ENCODE results near the gene PDHA2. TPM values are rescaled to one million over a fixed set of nuclear protein-coding genes. Genes with fewer than 3 reads are reported as not detected.
"Not testable (repeated sequence)": the region's sequence is repeated elsewhere in the genome, so short reads cannot be mapped to it uniquely, and the experiment has no call there.

PDHA2 gene
- not detected for total RNA-seq

GRCh38 chr4:95839891-95840290 lies at the start of gene PDHA2:
TSS of gene PDHA2 (plus strand) at chr4:95840093. CDS start at chr4:95840151, 58 bp downstream.
- FAIRE-seq (no peak), DNase-seq (ENCODE audit: low spot score in 2 of 2) (no peak)

- DNase-seq (ENCODE audit: low spot score in 2 of 2), result no peak
- no peak for FAIRE-seq
These were observed 41.9 kb upstream of the PDHA2 start for GRCh38 chr4:95798003-95798402.

- DNase-seq (ENCODE audit: low spot score in 2 of 2), result no peak
- FAIRE-seq, result no peak
These were observed 41.2 kb upstream of the PDHA2 start for GRCh38 chr4:95798727-95799126.

- DNase-seq (ENCODE audit: low spot score in 2 of 2), result no peak
- FAIRE-seq, result no peak
These were observed 18.0 kb upstream of the PDHA2 start for GRCh38 chr4:95821867-95822266.

GRCh38 chr4:95825546-95825945 lies 14.3 kb upstream of the PDHA2 start:
- FAIRE-seq, result no peak
- DNase-seq (ENCODE audit: low spot score in 2 of 2), result no peak

DNA sequence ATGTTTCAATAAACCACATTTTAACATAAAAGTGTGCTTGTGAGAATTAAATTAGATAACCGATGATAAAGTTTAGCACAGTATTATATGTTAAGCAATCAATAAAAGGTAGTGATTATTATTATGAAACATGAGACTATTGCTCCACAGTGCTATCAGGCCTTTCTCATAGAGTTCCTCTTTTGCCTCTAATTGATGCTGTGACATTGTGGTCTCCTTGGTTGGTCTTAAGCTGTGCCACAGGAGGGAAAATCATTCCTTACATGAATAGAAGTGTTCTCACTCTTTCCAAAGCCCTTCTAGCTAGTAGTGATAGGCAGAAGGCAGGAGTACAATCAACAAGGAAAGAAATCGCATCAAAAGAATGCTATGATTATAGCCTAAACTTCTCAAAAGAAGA lies 9.2 kb upstream of the PDHA2 start:
- DNase-seq (ENCODE audit: low spot score in 2 of 2) (no peak), FAIRE-seq (no peak)

DNA sequence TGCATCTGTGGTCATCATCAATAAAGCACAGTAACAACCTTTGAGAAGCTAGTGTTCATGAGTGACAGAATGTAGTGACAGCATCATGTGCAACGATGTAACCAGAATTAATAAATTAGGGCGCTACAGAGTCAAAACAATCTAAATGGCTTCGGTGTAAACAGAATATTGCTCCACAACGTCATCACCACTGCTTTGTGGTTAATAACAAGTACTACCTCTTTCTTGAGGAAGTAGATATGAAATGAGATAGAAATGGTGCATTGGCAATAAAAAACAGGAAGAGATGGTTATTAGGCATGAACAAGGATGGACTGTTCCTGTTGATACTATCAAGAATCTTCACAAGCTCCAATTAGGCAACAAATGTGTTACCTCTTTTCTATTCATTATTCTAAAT lies 8.7 kb upstream of the PDHA2 start:
- FAIRE-seq (no peak), DNase-seq (ENCODE audit: low spot score in 2 of 2) (no peak)

DNA sequence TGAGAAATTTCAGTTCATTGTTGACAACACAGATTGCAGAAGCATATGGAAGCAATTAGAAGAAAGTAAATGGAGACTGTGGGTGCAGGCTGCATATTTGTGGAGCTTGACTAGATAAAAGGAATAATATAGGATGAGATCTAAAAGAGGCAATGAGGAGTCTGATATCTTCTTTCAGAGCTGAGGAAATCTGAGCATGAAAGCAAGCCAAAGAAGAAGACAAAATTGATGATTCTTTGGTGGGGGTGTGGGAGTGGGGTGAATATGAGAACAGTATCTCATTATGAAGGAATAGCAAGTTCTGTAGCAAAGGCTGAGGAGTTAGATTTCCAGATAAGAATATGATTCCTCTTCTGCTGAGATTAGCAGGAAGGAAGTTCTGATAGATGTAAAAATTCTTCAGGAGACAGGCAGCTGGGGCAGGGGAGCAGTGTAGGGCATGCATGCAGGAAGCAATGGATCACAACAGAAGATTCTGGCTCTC lies 6.1 kb upstream of the PDHA2 start:
- DNase-seq (ENCODE audit: low spot score in 2 of 2) (no peak), FAIRE-seq (no peak)

GRCh38 chr4:95835672-95836071 lies 4.2 kb upstream of the PDHA2 start:
- DNase-seq (ENCODE audit: low spot score in 2 of 2), result no peak
- FAIRE-seq, result no peak

GRCh38 chr4:95838192-95838591 lies 1.7 kb upstream of the PDHA2 start:
- DNase-seq (ENCODE audit: low spot score in 2 of 2) (no peak), FAIRE-seq (no peak)

DNA sequence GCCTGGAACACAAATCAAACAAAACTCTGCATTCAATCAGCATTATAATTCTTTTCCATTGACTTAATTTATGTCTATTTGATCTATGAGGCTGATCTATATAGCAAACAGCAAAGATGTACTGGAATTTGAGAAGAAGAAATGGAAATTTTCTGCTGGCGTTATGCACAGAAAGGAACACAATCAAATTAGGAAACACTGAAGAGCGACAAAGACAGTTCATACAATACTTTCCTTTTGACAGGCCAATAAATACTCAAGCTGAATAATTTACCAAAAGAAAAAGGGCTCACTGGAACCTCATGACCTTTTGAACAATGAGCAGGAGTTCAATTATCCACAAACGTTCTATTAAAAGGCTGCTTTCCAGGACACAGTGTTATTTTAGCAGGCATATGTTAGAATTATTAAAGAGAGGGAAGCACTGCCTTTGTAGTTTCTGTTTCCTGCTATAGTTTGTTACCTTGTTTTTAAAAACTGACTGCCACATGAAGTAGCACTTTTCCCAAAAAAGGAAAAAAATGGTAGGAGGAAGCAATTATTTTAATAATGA lies 8.1 kb downstream of the PDHA2 start:
- FAIRE-seq (no peak), DNase-seq (ENCODE audit: low spot score in 2 of 2) (no peak)

DNA sequence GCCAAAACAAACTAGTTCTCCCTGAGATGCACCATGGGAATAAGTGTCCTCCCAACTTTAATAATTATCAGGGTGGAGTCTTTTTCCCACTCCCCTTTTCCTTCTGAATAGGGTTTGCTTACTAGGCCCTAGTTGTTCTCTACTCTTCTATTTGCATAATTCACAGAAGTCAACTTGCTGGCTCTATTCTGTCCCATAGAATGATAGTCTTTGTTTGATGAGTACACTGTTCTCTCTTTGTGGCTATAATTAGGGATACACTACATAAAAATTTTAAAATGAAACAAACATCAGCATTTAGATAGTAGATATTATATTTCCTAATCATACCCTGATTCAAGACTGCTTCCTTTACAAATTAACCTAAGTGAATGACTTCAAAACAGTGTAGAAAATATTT lies 10.3 kb downstream of the PDHA2 start:
- FAIRE-seq (peak; percentile 76), DNase-seq (ENCODE audit: low spot score in 2 of 2) (no peak)

GRCh38 chr4:95857761-95858160 lies 17.9 kb downstream of the PDHA2 start:
- FAIRE-seq (no peak), DNase-seq (ENCODE audit: low spot score in 2 of 2) (no peak)

- no peak for DNase-seq (ENCODE audit: low spot score in 2 of 2)
These were observed 28.0 kb downstream of the PDHA2 start for GRCh38 chr4:95867919-95868318.

DNA sequence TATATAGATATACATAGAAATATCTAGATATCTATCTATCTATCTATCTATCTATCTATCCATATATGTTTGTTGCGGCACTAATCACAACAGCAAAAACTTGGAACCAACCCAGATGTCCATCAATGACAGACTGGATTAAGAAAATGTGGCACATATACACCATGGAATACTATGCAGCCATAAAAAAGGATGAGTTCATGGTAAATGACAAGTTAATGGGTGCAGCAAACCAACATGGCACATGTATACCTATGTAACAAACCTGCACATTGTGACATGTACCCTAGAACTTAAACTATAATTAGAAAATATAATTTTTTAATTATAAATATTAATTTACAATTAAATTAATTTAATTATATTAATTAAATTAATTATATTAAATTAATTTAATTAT lies 29.5 kb downstream of the PDHA2 start:
- peak; percentile 99 for FAIRE-seq

More at GRCh38 chr4:95867919-95868318, 28.0 kb downstream of the PDHA2 start:
- no peak for FAIRE-seq

DNA sequence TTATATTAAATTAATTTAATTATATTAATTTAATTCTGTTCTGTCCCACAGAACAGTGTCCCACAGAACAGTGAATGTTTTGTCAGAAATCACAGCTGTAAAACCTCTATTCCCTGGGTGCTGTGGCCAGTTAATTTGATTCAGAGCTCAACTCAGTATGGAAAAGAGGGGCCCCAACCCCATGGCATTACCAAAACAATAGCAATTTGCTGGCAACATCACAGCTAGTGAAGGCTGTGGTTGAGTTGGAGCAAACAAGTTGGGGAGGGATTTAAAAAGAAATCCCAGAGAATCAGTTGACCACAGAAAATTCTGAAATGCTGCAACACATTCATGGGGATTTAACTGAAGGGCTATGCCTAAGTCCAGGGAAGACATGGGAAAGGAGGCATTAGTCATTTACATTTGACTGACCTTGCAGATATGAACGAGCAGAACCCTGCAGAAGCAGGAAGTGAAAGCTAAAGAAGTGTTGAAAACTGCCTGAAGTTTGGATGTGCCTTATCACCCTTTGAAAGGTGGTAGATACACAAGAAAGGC lies 30.1 kb downstream of the PDHA2 start:
- no peak for DNase-seq (ENCODE audit: low spot score in 2 of 2)
- FAIRE-seq, result no peak

More for the DNA sequence above, 29.5 kb downstream of the PDHA2 start:
- DNase-seq (ENCODE audit: low spot score in 2 of 2), result not testable (repeated sequence)

- FAIRE-seq (no peak), DNase-seq (ENCODE audit: low spot score in 2 of 2) (no peak)
These were observed 37.7 kb downstream of the PDHA2 start for GRCh38 chr4:95877636-95878035.

DNA sequence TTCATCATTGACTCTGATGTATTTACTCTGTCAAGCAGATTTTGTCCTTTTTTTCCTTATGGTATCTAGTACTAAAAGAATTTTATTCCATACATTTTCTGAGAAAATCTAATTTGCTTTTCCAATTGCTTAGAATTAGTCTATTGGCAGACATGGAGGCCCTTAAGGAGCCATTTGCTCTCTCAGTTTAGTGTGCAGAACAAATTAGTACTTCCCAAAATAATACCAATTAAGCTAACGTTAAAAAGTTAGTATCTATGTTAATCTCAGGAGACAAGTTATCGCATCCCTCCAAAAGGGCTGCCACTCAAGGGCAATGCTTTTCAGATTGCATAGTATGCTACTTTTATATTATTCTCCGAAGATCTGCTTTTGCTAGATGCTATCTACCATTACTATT lies 47.7 kb downstream of the PDHA2 start:
- FAIRE-seq (no peak), DNase-seq (ENCODE audit: low spot score in 2 of 2) (no peak)

GRCh38 chr4:95889662-95890061 lies 49.8 kb downstream of the PDHA2 start:
- DNase-seq (ENCODE audit: low spot score in 2 of 2) (no peak), FAIRE-seq (no peak)

Data from frontal cortex (tissue), 4 donors.